GM12801 (cell line): ENCODE measurements around the gene LRRTM3.

ENCODE experiments used
- TF ChIP-seq, protein P1 (sequence below): IDR thresholded peaks from one replicate; pipeline ENCODE4 v1.5.1; 2011; ENCODE audit warnings: control low read depth; ENCODE audit not compliant: insufficient read length; ENCODE audit errors: extremely low read depth

Gene LRRTM3

GRCh38 chr10:67072654-67073053, 146.8 kb downstream of the LRRTM3 start:
- TF ChIP-seq, protein P1, sequence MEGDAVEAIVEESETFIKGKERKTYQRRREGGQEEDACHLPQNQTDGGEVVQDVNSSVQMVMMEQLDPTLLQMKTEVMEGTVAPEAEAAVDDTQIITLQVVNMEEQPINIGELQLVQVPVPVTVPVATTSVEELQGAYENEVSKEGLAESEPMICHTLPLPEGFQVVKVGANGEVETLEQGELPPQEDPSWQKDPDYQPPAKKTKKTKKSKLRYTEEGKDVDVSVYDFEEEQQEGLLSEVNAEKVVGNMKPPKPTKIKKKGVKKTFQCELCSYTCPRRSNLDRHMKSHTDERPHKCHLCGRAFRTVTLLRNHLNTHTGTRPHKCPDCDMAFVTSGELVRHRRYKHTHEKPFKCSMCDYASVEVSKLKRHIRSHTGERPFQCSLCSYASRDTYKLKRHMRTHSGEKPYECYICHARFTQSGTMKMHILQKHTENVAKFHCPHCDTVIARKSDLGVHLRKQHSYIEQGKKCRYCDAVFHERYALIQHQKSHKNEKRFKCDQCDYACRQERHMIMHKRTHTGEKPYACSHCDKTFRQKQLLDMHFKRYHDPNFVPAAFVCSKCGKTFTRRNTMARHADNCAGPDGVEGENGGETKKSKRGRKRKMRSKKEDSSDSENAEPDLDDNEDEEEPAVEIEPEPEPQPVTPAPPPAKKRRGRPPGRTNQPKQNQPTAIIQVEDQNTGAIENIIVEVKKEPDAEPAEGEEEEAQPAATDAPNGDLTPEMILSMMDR, result no peak

GRCh38 chr10:67075491-67075971, 149.7 kb downstream of the LRRTM3 start:
- TF ChIP-seq, protein P1, result no peak

DNA sequence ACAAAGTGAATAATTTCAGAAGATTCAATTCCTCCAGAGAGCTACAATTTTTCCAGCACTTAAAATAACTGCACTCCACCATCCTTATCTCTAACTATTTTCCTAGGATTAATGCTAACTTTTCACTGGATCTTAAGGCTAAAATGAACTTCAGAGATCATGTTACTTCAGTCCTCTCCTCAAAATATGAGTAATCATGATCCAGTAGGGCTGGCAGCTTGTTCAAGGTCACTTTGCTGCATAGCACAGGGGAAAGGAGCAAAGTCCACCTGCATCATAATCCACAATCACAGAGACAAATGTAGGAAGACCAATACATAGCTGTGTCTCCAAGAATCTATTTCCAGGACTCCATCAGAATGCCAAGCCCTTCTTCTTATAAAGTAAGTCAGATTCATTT, 150.3 kb downstream of the LRRTM3 start:
- TF ChIP-seq, protein P1, result no peak

- TF ChIP-seq, protein P1, result no peak
These were observed 151.5 kb downstream of the LRRTM3 start for GRCh38 chr10:67077376-67077775.

DNA sequence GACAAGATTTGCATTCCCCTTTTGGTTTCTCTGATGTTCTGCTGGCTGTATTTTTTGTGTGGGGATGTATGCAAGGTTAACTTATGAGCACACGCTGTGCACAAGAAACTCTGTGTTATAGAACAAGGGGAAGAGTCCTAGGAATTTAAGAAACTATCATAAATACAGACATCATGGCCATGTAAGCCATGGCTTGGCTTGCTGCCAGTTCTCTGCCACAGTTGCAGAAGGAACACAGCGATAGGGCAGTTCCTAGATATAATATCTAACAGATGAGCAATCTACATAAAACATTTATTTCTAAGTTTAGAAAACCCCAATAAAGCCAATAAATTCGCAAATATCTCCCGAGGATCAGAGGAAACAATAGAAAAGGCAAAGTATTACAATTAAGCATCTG, 153.3 kb downstream of the LRRTM3 start:
- TF ChIP-seq, protein P1, result no peak

DNA sequence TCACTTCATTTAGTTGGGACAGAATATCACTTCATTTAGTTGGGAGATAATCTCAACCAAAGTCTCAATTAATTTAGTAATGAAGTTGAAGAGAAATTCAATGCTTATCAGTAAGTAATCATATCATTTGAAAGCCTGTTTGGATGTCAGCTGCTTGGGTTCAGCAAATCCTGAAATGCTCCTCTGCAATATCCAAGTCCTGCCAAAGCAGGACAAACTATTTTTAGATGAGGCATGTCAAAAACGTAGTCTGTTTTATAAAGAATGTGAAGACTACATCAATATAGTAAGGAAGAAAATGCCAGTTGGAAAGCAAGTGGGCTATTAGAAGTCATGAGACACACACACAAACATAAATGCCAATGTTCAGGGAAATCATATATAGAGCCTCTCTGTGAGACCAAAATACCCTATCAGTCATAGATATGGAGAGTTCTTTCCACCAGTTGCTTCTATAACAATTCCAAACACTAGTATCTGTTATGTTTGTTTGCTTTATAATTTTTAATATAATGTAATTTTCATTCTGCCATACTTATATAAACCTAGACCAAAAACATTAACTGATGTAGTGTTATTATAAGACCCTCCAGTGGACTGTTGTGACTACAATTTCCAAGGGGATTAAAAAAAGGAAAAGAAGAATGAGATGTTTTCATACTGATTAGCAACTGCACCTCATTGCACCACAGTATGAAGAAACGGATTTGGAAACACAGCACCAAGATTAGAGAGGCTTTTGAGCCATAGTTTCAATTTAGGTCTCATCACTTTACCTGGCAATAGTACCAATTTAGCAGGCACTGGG, 160.7 kb downstream of the LRRTM3 start:
- TF ChIP-seq, protein P1, result no peak

DNA sequence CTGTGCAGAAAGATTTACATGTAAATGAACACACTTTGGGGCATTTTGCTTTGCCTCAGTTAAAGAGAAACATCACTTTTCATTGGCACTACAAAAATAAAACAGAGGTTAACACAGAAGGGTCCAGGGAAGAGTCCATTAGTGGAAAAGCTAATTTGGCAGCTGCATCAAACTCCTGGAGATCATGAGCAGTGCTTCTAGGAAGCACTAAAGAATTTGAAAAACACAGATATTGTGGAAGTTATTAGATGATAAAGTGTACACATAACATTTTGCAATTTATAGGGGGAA, 161.2 kb downstream of the LRRTM3 start:
- TF ChIP-seq, protein P1, result no peak
